ENCODE results near the gene TCF7.

The TCF7 gene

DNA sequence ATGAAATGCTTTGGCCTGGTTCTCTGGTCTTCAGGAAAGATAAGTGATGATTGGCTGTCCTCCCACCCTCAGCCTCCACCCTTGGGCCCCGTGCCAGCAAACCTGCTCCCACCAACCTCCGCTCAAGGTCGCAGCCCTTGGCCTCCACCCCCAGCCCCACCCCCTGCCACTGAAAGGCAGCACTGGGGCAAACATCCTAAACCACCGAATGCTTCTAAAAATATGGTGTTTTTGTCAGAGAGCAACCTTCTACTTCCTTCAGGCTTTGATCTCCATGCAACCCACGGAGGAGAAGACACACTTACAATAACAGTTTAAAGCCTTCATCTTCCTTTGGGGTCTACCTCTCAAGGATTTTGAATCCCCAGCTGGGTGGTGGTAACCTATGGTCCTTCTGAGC lies 24.0 kb upstream of the TCF7 start:
- peak; percentile 34 for DNase-seq (ENCODE audit: low spot score)

- DNase-seq (ENCODE audit: low spot score) = no peak
These were observed 22.8 kb upstream of the TCF7 start for GRCh38 chr5:134091626-134092121.

DNA sequence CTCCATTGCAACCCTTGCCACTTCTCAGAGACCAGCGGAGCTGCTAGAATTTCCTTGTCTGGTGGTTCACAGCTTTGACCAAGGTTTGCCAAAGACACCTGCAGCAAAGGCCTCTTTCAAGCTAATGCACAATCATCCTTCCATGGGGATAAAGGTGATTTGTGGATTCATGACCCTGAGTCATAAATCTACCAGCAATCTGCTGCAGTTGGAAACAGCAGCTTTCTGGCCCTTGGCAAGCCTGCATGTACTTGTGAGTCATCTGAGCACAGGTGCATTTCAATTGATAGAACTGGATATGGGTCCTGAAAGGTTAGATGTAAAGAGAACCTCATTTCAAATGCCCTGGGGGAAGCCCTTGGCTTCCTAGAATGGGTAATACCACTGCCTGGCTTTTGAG lies 21.6 kb upstream of the TCF7 start:
- DNase-seq (ENCODE audit: low spot score) = no peak

GRCh38 chr5:134093351-134093750 lies 21.1 kb upstream of the TCF7 start:
- no peak for DNase-seq (ENCODE audit: low spot score)

DNA sequence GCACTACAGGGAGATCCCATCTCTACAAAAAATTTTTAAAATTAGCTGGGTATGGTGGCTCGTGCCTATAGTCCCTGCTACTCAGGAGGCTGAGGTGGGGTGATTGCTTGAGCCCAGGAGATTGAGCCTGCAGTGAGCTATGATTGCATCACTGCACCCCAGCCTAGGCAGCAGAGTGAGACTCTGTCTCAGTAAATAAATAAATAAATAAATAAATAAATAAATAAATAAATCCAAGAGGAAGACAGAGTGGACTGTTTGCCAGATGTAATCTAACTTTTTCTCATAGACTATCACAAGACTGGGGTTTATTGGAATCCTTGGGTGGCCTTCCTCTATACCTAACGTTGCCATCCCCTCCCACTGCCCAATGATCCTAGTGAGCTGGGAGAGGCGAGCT lies 19.2 kb upstream of the TCF7 start:
- no peak for DNase-seq (ENCODE audit: low spot score)

GRCh38 chr5:134095887-134096589 lies 18.4 kb upstream of the TCF7 start:
- DNase-seq (ENCODE audit: low spot score) = no peak

DNA sequence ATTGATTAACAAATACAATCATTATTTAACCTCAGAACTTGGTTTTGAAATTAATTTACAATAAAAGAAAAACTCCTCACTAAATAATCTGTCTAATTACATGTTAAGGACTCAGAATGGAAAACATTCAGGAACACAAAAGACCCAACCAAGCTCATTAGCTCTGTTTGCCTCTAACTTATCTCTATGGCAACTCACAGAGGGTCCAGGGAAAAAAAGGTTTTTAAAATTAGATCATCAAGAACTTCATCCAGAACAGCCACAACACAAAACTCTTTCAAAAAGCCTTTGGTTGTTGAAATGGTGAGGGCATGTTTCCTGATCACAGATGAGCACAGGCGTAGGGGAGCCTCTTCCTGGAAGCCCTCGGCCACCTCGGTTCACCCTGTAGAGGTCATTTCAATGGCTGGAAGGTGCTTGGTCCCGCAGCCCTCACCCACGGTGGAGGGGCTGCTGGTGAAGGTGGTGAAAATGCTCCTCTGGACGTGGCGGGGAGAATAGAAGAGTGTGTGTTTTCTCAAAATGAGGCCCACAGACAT lies 17.2 kb upstream of the TCF7 start:
- DNase-seq (ENCODE audit: low spot score) = no peak

DNA sequence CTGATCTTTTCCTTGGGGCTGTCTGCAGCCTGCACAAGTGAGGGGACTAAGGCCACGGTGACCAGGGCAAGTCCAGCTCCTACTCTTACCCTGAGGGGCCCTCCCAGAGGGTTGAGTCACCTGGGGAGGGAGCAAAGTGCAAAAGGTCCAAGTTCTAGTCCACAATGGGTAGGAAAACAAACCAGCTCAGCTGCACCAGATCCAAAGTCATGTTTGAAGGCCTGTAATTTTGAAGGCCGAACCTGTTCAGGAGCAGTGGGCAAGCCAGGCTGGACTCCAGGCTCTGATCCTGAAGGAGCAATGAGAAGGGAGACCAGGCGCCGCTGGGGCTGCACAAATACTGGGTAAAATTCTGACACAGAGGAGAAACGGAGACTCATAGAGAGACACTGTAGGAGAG lies 15.8 kb upstream of the TCF7 start:
- no peak for DNase-seq (ENCODE audit: low spot score)

DNA sequence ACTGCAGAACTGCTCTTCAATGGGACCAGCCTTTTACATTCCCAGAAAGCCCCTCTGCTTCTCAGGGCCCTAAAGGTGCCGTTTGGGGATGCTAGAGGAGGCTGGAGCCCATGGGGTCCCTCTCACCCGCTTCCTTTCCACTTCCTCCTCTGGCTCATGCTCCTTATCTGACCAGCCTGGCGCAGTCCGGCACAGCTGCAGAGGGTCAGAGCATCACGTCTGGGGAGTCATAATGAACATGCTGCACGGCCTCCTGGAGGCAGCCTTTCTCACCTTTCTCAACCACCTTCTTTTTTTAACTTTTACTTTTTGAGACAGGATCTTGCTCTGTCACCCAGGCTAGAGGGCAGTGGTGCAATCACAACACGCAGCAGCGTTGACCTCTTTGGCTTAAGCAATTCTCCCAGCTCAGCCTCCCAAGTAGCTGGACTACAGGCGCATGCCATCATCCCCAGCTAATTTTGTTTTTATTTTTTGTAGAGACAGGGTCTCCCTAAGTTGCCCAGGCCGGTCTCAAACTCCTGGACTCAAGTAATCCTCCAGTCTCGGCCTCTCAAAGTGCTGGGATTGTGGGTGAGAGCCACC lies 15.1 kb upstream of the TCF7 start:
- no peak for DNase-seq (ENCODE audit: low spot score)

DNA sequence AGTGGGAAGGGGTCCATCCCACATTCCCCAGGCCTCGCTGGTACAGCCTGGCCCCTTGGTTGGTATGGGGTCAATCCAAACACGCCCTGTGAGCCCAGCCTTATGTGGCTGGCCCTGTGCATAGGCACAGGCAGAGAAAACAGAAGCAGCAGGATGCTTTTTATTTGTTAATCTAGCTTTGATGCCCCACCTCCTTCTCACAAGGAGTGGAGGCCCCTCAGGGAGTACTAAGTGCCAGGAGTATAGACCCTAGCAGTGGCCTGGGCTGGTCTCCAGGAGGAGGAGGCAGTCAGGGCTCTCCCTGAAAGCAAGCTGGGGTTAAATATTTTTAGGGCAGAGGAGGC lies 14.6 kb upstream of the TCF7 start:
- DNase-seq (ENCODE audit: low spot score) = no peak

- DNase-seq (ENCODE audit: low spot score) = peak; percentile 88
These were observed 14.0 kb upstream of the TCF7 start for GRCh38 chr5:134100283-134101091.

- DNase-seq (ENCODE audit: low spot score) = peak; percentile 81
These were observed 12.6 kb upstream of the TCF7 start for GRCh38 chr5:134101686-134102439.

- DNase-seq (ENCODE audit: low spot score) = no peak
These were observed 11.1 kb upstream of the TCF7 start for GRCh38 chr5:134103397-134103796.

DNA sequence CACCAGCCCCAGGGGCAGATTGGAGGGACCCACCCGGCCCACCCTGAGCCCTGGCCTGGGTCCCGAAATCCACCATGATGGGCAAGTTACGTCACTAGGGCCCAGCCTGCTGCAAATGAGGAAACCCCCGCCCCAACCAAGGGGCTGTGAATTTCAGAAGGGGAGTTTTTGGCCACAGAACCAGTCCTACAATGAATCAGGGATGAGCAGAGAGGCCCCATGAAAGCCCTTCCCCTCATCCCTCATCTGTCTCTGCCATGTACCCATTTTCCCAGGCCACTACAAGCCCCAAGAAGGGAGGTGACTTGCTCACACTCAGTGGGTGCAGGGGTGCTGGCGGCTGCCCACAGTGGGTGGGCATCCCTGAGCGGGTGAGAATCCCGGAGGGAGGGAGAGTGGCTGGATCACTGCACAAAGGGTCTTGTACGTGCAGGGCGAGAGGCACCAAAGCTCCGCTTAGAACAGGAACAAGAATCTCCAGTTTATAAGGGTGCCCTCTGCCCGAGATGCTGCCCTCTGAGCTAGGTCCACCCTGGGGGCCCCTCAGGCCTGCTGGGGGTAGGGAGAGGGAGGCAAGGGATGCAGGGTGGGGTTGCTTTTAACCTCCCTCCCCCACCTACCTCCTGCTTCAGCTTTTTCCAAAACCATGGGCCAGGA lies 10.4 kb upstream of the TCF7 start:
- DNase-seq (ENCODE audit: low spot score) = no peak

DNA sequence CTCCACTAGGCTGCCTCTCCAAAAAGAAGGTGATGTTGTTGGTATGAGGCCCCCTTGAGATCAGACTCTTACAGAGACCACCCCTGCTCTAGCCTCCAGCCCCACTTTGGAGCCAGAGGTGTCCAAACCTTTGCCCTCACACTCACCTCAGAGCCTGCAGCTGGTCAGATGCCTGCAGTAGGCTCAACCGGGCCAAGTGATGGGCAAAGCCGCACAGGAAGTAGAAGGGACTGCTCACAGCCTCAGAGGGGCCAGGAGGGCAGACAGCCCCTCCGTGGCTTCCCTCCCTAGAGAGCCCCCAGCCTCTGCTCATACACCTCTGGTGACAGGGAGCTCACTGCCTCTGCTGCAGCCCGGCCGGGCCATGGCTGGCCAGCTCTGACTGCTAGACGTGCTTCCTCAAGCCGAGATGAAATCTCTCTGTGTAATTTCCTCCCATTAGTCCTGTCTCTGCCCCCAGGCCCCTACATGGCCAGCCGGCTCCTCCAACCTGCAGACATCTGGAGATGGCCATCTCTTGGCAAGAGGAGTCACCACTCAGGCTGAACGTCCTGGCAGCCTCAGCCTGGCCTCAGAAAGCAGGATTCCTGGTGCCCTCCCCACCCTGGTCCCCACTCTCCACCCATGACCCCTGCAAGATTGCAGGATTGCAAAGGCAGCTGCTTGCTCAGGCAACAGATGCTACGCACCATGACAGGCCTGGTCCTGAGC lies 7.3 kb upstream of the TCF7 start:
- no peak for DNase-seq (ENCODE audit: low spot score)

DNA sequence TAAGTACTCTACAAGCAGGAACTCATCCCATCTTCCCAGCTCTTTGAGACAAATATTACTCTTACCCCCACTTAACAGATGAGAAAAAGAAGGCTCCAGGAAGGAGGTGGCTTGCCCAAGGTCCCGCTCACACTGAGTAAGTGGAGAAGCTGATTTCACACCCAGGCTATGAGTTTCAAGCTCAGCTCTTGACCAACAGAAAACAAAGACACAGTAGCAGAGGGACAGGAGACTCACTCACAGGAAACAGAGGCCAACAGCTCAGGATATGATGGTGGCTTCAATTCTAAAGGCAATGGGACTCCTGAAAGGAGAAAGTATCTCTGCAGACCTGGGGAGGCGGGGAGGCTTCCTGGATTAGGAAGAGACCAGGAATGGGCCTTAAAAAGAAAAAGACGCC lies 6.7 kb upstream of the TCF7 start:
- no peak for DNase-seq (ENCODE audit: low spot score)

DNA sequence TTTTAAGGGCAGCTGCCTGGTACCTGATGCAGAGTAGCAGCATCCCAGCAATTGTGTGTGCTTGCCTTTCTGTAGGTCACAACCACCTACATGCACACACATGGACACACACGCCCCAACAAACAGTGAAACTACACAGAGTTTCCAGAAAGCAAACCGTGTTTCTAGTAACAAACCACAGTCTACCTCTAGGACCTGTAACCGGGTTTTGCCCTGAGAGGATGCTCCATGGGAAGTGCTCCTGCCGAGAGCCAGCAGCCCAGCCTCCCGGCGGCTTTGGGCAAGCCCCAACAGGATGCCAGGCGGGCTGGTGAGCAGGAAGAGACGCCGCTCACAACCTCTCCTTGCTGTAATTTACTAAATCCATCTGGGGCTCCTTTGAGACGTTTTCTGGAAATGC lies 4.1 kb upstream of the TCF7 start:
- no peak for DNase-seq (ENCODE audit: low spot score)

GRCh38 chr5:134111741-134112647 lies 2.5 kb upstream of the TCF7 start:
- DNase-seq (ENCODE audit: low spot score) = no peak

DNA sequence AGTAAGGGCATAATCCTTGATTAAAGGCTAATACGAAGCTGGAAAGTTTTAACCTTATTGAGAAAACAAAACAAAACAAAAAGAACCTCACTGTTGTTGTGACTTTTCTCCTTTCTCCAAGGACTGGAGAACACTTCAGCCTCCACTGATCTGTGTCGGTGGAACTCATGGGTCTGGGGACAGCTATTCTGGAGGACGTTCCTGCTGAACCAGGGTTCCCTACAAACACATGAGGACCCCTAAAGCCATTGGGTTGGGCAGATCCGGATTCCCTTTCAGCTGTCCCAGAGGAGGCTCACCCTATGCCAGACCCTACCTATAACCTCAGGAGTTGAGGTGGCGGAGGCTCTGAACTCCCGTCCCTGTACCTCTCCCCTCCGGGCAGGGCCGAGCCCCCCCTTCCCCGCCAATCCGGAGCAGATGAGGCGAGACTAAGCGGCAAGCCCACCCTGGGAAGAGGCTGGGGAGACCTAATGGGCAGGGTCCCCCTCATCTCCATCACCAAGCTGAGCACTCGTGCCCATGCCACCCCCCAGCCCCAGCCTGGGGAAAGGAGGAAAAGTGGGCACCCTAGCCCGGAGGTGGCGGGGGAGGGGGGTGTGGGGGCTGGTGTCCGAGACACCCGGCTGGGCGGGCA lies 1.6 kb upstream of the TCF7 start:
- no peak for DNase-seq (ENCODE audit: low spot score)

Data from NAMALWA (cell line).